Stimulated activated CD4-positive, alpha-beta T cell treated with anti-CD3 and anti-CD28 coated beads, Interleukin-4, amount 100 ng/mL, for 4 hours (primary cell): ENCODE measurements around the gene IQGAP2.
"Not testable (repeated sequence)": the region's sequence is repeated elsewhere in the genome, so short reads cannot be mapped to it uniquely, and the experiment has no call there.

ENCODE experiments used
- DNase-seq, 2 experiments: peaks; one replicate each; pipeline ENCODE4 v3.0.0-alpha.2; 2020

Gene IQGAP2

DNA sequence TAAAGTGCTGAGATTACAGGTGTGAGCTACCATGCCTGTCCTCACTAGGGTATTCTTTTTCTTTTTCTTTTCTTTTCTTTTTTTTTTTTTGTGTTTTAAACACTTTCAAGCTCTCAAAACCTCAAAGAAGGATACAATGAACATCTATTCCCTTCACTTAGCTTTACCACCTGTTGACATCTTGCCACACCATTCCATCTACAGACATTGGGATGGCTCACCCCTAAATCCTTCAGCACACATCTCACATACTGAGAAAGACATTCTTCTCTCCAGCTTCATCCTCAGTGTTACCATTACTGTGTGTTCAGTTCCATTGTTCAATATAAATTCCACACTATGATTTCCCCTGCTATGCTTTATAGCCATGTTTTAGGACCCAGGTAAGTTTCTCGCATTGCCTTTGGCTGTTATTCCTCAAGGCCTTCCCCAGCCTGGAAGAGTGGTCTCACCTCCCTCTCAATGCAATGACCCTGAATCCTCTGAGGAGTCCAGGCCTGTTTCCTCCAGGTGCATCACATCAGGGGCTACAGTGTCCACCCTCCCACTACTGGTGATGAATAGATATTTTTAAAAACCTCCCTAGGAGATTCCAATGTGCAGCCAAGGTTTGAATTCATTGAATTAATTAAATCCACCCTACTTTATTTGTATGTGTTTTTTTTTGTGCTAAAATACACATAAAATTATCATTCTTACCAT lies 16.7 kb downstream of the IQGAP2 start:
- DNase-seq: no peak

DNA sequence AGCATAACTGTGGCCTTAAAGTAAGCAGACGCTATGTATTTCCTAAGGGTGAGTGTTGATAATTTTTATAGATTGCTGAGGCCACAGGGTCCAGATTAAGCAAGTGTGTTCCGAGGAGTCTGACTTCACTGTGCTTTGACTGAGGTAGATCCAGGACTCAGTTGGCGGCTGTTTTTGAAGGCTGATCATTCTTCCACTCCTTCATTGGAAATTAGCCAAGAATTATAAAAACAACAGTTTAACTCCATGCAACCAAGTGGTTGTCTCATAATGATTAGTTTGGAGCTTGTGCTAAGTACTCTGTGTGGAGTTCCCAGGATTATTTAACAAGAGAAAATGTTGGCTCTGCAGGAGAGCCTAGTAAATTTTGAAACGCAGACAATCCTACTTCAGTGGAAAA lies 19.1 kb downstream of the IQGAP2 start:
- no peak for DNase-seq

GRCh38 chr5:76422742-76423141 lies 19.7 kb downstream of the IQGAP2 start:
- DNase-seq: no peak

- DNase-seq: no peak
Observed at GRCh38 chr5:76425146-76425545, 22.1 kb downstream of the IQGAP2 start.

DNA sequence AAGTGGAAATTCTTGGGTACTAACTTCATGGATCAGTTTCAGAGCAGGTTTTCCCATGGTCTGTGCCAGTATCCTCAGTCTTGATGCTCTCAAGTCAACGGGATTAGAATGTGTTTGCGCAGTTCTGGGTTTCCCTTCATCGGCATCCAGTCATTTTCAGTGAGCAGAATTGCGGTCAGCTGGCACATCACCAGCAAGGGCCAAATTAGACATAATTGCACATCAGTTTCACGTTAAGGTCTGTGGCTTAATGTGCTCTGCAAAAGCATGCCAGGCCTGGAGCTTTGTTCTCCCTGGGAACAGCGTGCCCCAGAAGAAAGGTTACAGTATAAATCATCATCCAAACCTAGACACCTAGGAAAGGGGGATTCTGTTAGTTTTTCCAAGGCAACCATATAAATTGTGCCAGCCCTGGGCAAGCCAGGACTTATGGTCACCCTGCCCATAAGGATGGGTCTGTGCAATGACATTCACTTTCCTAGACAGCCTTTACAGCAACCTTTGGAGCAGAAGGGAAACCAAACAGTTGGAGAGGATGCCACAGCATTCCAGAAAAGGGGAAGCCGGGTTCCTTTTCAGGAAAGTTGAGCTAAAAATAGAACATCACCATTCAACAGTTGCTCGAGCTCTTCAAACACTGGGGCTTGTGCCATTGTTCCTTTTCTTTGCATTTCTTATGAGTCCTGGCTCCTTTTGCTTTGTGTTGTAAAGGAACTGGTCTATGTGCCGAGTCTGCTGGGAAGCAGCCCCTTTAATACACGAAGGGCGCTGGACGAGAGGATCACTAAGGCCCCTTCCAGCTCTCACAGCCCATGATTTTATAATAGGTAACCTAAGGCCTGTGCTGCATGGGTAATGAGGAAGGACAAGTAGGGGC lies 23.1 kb downstream of the IQGAP2 start:
- DNase-seq: no peak

DNA sequence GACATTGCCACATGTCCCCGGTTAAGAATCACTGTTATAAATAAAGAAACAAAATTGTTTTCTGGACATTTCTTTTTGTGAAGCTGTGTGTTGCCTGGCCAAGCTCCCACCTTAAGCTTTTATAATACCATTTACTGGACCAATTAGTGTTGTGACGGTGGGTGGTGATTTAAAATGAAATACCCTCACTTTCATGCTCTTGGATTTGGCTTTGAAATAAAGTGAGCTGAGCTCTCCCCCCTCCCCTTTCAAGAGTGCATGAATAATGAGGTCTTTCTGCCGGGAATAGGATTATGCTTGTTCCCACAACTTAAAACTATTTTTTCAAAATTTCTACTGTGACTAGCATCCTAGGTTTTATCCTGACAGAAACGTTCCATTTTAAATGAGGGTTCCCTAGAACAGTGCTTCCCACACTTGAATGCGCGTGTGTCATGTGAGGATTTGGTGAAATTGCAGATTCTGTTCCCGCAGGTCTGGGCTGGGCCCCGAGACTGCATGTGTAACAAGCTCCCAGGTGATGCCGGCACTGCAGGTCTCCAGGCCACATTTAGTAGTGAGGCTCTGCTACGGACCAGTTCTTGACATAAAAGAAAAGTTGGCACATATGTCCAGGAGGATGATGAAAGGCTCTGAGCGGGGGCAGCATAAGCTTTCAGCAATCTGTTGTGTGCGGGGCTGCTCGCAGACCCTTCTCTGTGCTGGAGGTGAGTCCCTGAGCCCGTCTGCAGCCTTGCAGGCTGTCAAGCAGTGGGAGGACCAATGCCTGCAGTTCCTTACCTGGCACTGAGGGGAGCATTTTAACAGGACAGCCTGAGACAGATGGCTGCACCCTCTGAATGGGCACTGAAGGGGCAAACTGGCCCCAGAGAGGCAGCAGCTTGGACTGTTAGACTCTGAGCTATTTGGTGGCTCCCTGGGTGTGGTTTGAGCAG lies 24.4 kb downstream of the IQGAP2 start:
- DNase-seq: no peak

- DNase-seq: not testable (repeated sequence)
Observed at GRCh38 chr5:76428550-76428949, 25.5 kb downstream of the IQGAP2 start.

DNA sequence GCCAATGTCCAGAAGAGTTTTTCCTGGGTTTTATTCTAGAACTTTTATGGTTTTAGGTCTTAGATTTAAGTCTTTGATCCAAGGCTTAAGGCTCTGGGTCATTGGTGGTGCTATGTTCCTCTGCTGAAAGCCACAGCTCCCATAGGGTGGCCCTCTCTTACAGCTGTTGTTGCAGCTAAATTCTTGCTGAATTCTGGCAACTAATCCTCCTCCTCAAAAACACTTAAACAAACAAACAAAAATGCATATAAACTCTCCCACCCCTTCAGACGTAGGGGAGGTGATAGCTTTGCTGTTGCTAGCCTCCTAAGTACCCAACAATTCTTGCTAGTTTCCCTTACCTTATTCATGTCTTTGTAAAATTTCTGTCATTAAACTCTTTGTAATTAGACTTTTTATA lies 30.2 kb downstream of the IQGAP2 start:
- DNase-seq: no peak

DNA sequence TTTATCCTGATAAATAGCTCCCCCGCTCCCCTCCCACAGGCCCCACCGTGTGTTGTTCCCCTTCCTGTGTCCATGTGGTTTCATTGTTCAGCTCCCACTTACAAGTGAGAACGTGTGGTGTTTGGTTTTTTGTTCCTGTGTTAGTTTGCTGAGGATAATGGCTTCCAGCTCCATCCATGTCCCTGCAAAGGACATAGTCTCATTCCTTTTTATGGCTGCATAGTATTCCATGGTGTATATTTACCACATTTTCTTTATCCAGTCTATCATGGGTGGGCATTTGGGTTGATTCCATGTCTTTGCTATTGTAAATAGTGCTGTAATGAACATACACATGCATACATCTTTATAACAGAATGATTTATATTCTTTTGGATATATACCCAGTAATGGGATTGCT lies 34.4 kb downstream of the IQGAP2 start:
- DNase-seq: not testable (repeated sequence)

- no peak for DNase-seq
Observed at GRCh38 chr5:76438025-76438424, 34.9 kb downstream of the IQGAP2 start.

DNA sequence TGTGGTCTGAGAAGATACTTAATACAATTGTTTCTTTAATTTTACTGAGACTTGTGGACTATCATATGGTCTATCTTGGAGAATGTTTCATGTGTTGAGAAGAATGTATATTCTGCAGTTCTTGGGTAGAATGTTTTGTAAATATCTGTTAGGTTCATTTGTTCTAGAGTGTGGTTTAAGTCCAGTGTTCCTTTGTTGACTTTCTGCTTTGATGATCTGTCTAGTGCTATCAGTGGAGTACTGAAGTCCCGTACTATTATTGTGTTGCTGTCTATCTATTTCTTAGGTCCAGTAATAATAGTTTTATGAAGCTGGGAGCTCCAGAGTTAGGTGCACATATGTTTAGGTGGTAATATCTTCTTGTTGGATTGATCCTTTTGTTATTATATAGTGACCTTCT lies 36.1 kb downstream of the IQGAP2 start:
- no peak for DNase-seq

DNA sequence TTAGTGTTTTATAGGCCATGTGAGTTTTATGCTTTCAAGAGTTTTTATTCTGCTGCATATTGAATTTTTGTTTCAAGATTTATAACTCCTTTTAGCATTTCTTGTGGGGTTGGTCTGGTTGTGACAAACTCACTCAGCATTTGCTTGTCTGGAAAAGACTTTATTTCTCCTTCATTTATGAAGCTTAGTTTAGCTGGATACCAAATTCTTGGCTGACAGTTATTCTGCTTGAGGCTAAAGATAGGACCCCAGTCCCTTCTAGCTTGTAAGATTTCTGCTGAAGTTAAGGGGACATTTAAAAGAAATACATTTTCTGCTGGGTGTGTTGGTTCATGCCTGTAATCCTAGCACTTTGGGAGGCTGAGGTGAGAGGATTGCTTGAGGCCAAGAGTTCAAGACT lies 36.8 kb downstream of the IQGAP2 start:
- no peak for DNase-seq

DNA sequence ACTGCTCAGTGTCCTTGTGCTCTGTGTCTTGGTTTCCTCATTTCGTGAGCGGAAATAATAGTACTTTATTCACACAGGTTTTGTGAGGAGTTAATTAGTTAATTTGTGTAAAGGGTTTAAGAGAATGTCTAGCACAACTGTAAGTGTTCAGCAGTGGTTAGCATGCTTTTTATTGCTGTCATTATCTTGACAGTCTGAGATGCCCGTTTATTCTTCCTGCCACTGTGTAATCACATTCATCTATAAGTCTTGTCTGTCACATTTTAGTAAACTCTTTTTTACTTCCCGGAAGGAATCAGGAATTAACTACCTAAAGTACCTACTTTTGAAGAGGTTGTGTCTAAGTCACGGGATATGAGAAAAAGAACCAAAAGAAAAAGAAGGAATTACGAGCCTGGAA lies 38.0 kb downstream of the IQGAP2 start:
- no peak for DNase-seq

GRCh38 chr5:76441890-76442673 lies 39.0 kb downstream of the IQGAP2 start:
- DNase-seq: no peak

- no peak for DNase-seq
Observed at GRCh38 chr5:76443066-76443800, 40.1 kb downstream of the IQGAP2 start.

DNA sequence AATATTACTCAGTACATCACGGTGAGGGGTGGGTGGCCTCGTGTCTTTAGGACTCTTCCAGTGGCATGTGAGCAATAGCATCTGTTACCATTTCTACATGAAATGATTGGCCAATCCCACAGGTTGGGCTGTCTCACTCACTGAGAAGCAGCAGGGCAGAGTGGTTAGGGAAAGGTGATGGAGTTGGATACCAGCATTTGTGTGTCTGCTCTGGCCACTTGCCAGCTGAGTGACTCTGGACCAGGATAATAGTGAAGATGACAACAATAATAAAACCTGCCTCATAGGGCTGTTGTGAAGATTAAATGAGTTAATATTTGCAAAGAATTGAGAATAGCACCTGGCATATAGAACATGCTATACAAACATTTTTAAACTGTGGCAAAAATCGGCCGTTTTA lies 42.0 kb downstream of the IQGAP2 start:
- no peak for DNase-seq

DNA sequence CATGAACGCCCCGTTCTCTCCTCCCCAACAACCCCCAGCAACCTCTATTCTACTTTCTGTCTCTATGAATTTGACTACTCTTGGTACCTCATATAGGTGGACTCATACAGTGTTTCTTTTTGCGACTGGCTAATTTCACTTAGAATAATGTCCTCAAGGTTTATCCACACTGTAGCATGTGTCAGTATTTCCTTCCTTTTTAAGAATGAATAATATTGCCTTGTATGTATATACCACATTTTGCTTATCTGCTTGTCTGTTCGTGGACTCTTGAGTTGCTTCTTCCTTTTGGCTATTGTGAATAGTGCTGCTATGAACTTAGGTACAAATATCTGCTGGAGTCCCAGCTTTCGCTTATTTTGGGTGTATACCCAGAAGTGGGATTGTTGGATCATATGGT lies 42.7 kb downstream of the IQGAP2 start:
- no peak for DNase-seq

GRCh38 chr5:76446776-76447175 lies 43.7 kb downstream of the IQGAP2 start:
- no peak for DNase-seq

- DNase-seq: no peak
Observed at GRCh38 chr5:76449606-76450005, 46.5 kb downstream of the IQGAP2 start.

GRCh38 chr5:76450054-76450453 lies 47.0 kb downstream of the IQGAP2 start:
- no peak for DNase-seq

- DNase-seq: no peak
Observed at GRCh38 chr5:76451031-76451701, 48.1 kb downstream of the IQGAP2 start.
